GM12892 (cell line): Measurements from ENCODE around the gene ARID4A.

Experiments
- POLR2A ChIP-seq: IDR thresholded peaks from 2 replicates; pipeline ENCODE4 v1.6.1; 2011; ENCODE audit warnings: low read depth, low read length, control low read depth
- POLR2AphosphoS5 ChIP-seq: IDR thresholded peaks from 2 replicates; pipeline ENCODE4 v1.6.1; 2011; ENCODE audit warnings: low read depth, low read length, control low read depth

GRCh38 chr14:58285132-58285531 is 13.2 kb upstream of the ARID4A start:
- no peak for TF ChIP-seq POLR2A
- no peak for TF ChIP-seq POLR2AphosphoS5
